Upper lobe of right lung (tissue), 1 donor: ENCODE measurements around the gene ADTRP. TPM values are rescaled to one million over a fixed set of nuclear protein-coding genes. Genes with fewer than 3 reads are reported as not detected.
A peak's percentile ranks its signal among the peaks of the same experiment; 100 is the strongest.

ENCODE experiments used
- ATAC-seq: fragments of 200-7000 bp; cut with Tn5 transposase; one replicate; pipeline ENCODE4 v1.9.1; 2020; ENCODE audit warnings: mild to moderate bottlenecking, moderate library complexity
- DNase-seq: peaks from one replicate; pipeline ENCODE4 v3.0.0-alpha.2; 2020
- H3K27ac ChIP-seq: fragments of 200-600 bp; one replicate; pipeline ENCODE4 v1.8.0; 2022
- H3K27me3 ChIP-seq: fragments of 200-600 bp; one replicate; pipeline ENCODE4 v1.8.0; 2022; ENCODE audit warnings: mild to moderate bottlenecking
- H3K36me3 ChIP-seq: fragments of 200-600 bp; one replicate; pipeline ENCODE4 v1.8.0; 2022
- H3K4me1 ChIP-seq: fragments of 200-600 bp; one replicate; pipeline ENCODE4 v1.8.0; 2022
- H3K4me3 ChIP-seq: fragments of 200-600 bp; one replicate; pipeline ENCODE4 v1.8.0; 2022; ENCODE audit warnings: mild to moderate bottlenecking
- H3K9me3 ChIP-seq: fragments of 200-600 bp; one replicate; pipeline ENCODE4 v1.8.0; 2022
- intact Hi-C: fragments of 100-400 bp; cut with DNase I; formaldehyde crosslinking; loops from one replicate; pipeline ENCODE4 v1.11.0; 2022
- long read RNA-seq: library from polyadenylated mRNA; unstranded; transcript quantifications from one replicate; pipeline ENCODE4 v2.0.0, GENCODE V29; 2021
- total RNA-seq: library from RNA; stranded (reverse); fragmentation: NEBNext Ultra II Directional; extraction: Animal tissue kit (Norgen Biotek cat#: 25700); gene quantifications from one replicate; pipeline ENCODE4 v1.2.1, GENCODE V29; 2021
- TF ChIP-seq, protein P1 (sequence below): fragments of 200-600 bp; IDR thresholded peaks from one replicate; pipeline ENCODE4 v1.8.0; 2022; ENCODE audit warnings: antibody characterized with exemption
- donor health status: DM: no; HTN: yes; CAD: no; lungs with severe emphysema.

The ADTRP gene, protein sequence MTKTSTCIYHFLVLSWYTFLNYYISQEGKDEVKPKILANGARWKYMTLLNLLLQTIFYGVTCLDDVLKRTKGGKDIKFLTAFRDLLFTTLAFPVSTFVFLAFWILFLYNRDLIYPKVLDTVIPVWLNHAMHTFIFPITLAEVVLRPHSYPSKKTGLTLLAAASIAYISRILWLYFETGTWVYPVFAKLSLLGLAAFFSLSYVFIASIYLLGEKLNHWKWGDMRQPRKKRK
- total RNA-seq = 21.0 TPM
- long read RNA-seq, transcript ADTRP-203 (6 exons, 2,058 nt) = major isoform, 7 of 10 reads
- long read RNA-seq, partial matches to known transcripts = 0 of 10 reads
- long read RNA-seq, other reads (novel, unspliced or antisense) = 3 of 10 reads

DNA sequence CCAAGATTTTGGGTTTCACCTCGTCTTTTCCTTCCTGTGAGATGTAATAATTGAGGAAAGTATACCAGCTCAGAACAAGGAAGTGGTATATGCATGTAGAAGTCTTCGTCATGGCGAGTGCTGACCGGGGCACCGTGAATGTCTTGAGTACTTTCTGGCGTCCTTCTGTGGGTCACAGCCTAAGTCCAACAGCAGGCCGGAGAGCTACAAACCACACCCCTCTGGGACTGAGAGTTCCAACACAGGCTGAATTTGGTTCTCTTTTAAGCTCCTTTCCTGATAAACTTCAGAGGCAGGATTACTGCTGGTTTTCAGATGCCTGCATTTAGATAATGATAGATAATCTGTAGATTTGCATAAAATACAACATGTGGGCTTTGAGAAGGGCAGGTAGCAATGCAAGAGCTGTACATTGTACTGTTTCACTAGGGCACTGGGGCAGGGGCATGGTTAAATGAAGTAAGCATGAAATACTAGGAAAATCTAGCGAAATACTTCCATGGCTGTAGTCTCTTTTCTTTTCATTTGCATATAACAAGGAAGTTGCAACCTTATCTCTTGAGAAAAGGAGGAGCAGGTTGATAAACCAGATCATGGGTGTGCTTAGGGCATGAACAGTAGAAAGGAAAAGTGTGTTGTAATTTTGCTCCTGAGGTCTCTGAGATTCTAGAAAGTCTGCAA lies at the start of gene ADTRP:
Gene ADTRP, minus strand, starts transcription at position 156 of the 681 bp plus-strand sequence. Its CDS starts 44 bp downstream, at position 112.
- peak; percentile 81 for ATAC-seq
- intact Hi-C loops = no loop called here
- no peaks in the 10 kb centered on the region for H3K27me3 ChIP-seq
- H3K9me3 ChIP-seq = no peaks in the 10 kb centered on the region
- TF ChIP-seq, protein P1, sequence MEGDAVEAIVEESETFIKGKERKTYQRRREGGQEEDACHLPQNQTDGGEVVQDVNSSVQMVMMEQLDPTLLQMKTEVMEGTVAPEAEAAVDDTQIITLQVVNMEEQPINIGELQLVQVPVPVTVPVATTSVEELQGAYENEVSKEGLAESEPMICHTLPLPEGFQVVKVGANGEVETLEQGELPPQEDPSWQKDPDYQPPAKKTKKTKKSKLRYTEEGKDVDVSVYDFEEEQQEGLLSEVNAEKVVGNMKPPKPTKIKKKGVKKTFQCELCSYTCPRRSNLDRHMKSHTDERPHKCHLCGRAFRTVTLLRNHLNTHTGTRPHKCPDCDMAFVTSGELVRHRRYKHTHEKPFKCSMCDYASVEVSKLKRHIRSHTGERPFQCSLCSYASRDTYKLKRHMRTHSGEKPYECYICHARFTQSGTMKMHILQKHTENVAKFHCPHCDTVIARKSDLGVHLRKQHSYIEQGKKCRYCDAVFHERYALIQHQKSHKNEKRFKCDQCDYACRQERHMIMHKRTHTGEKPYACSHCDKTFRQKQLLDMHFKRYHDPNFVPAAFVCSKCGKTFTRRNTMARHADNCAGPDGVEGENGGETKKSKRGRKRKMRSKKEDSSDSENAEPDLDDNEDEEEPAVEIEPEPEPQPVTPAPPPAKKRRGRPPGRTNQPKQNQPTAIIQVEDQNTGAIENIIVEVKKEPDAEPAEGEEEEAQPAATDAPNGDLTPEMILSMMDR = no peak
- H3K27ac ChIP-seq = peak within 1 kb of the TSS; percentile 4
- H3K4me3 ChIP-seq = peak within 1 kb of the TSS; percentile 9
- H3K36me3 ChIP-seq = no peaks in the 10 kb centered on the region
- no peaks in the 10 kb centered on the region for H3K4me1 ChIP-seq
- DNase-seq = no peak

DNA sequence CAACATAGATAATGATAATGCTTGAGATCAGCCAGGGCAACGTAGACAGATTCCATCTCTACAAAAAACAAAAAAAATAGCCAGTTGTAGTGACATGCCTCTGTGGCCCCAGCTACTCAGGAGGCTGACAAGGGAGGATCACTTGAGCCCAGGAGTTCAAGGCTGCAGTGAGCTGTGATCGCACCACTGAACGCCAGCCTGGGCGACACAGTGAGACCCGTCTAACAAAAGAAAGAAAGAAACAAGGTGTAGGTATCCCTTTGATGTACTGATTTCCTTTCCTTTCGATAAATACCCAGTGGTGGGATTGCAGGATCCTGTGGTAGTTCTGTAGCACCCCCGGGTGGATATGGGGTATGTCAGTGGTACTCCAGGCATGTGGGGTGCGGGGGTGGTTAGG lies 48.2 kb upstream of the ADTRP start:
- ATAC-seq (no peak), DNase-seq (no peak)
- intact Hi-C loops = no loop called here
- Histone ChIP-seq H3K27me3 (no peaks in the 10 kb centered on the region), H3K27ac (no peak overlapping the region), H3K4me3 (no peak overlapping the region), H3K9me3 (no peaks in the 10 kb centered on the region), H3K4me1 (no peaks in the 10 kb centered on the region), H3K36me3 (no peaks in the 10 kb centered on the region)
- TF ChIP-seq, protein P1 = no peak

DNA sequence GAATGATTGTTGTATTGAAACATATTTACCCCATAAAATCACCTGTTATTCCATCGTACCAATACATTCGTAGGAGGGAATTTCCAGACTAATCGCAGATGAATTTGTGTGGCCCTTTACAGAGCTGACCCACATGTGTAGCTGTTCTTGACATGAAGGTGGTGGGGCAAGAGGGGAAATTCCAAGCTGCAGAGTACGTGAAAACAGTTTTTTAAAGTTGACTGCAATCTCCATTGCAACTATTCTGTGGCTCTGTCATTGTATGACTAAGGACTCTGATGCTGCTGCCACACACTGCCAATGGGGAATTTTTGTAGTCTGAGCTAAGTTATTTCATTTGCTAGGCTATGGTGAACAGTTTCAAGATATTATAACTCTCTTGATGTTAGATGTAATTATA lies 46.4 kb upstream of the ADTRP start:
- H3K36me3 ChIP-seq = no peaks in the 10 kb centered on the region
- ATAC-seq = no peak
- DNase-seq = no peak
- H3K4me3 ChIP-seq = no peak overlapping the region
- H3K4me1 ChIP-seq = no peaks in the 10 kb centered on the region
- H3K27ac ChIP-seq = no peak overlapping the region
- no peaks in the 10 kb centered on the region for H3K27me3 ChIP-seq
- no peaks in the 10 kb centered on the region for H3K9me3 ChIP-seq
- intact Hi-C loops = no loop called here
- TF ChIP-seq, protein P1 = no peak

DNA sequence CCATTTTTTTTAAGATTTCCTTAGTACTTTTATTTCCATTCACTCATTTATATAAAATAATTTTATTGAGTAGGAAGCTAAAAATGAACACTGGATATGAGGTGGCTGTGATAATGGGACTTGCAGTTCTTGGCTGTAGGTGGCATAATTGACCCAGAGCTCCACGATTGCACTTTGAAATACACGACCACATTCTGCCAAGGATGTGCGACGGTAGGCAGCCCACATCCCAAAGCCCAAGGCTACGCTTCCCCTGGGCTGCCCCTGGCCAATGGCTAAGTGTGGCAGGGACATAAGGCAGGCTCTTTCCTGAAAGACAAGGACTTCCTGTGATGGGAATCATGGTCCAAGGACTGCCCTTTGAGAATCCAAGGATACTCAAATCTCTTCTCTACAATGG lies 43.7 kb upstream of the ADTRP start:
- no peak overlapping the region for H3K27ac ChIP-seq
- H3K9me3 ChIP-seq = no peaks in the 10 kb centered on the region
- H3K4me1 ChIP-seq = no peaks in the 10 kb centered on the region
- DNase-seq (no peak), ATAC-seq (no peak)
- H3K27me3 ChIP-seq = no peaks in the 10 kb centered on the region
- intact Hi-C loops = no loop called here
- H3K4me3 ChIP-seq = no peak overlapping the region
- TF ChIP-seq, protein P1 = peak; percentile 17
- no peaks in the 10 kb centered on the region for H3K36me3 ChIP-seq

DNA sequence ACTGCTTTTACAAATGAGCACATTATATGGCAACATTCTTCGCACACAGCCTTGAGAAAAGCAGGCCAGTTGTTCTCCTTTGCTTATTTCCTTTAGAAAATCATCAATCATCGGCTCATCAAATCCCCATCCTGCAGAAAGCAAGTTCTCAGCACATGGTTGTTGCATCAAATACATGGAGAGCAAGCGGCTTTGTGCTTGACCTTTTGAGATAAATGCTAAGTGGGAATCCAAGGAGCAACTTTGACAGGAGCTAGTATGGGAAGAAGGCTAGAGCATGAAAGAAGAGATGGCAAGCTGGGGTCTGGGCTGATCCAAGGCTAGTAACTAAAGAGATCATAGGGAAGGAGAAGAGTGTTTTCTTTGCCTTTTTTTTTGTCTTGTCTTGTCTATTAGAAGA lies 43.2 kb upstream of the ADTRP start:
- intact Hi-C loops = no loop called here
- ATAC-seq (no peak), DNase-seq (no peak)
- Histone ChIP-seq H3K27ac (no peak overlapping the region), H3K36me3 (no peaks in the 10 kb centered on the region), H3K27me3 (no peaks in the 10 kb centered on the region), H3K4me1 (no peaks in the 10 kb centered on the region), H3K4me3 (no peak overlapping the region), H3K9me3 (no peaks in the 10 kb centered on the region)
- TF ChIP-seq, protein P1 = no peak
